DMS53 treated with DMSO at 0.1 percent for 48 hours (cell line): ENCODE results near the gene INCENP.

Experiments
- DNase-seq: peaks from one replicate; lab custom pipeline; 2025; ENCODE audit not compliant: unreplicated experiment; lab: John Stamatoyannopoulos, UW

The INCENP gene

DNA sequence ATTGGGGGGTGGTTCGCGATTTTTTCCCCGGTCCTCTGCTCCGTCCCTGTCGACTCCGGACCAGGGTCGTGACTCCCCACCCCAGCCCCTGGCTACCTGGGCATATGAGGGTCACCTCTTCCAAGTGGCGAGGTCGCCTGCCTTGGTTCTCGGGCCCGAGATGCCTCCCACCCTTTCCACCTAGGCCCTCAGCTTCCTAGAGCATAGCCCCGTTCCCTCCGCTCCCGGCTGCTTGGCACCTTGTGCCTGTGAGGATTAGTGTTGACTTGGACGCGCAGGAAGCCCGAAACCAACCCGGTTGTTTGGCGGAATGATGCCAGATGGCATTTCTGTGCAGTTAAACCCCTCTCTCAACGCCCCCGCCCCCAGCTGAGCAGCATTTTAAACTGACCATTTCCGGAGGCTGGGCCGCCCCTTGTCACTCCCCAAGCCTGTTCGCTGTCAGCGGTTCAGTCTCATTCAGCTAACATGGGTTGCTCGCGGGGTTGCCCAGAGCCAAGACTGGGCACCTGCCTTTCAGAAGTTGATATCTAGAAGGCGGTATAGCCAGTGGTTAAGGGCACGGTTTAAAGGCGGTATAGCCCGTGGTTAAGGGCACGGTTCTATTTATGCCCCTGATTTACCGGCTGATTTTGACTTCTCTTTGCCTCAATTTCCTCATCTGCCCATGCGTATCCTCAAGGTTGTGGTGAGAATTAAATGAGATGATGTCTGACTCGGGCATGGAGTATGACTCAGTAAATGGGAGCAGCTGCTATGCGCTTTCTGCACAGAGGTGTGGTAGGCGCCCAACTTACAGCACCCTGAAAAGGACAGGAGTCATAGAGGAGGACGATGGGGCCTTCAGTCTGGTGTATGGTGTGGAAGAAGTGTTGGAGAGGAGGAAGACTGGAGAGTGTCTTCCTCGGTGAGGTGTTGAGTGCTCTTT is 639 bp downstream of the INCENP start:
- DNase-seq = no peak

DNA sequence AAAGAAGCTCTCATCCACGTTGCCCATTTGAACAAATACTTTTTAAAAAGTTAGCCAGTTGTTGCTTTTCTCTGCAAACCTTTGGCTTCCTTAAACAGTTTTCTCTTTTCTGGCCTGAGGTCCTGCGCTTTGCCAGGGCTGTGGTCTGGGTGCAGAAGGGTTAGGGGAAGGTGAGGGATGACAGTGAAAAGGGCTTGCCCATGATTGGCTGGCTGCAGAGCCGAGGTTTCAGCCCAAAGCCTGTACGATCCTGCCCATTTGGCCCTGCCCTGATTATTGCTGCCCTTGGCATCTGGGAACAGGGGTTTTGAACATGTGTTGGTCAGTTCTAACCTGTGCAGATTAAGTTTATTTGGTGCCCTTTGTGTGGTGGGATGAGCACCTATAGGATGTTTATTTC is 1.5 kb downstream of the INCENP start:
- DNase-seq = no peak

DNA sequence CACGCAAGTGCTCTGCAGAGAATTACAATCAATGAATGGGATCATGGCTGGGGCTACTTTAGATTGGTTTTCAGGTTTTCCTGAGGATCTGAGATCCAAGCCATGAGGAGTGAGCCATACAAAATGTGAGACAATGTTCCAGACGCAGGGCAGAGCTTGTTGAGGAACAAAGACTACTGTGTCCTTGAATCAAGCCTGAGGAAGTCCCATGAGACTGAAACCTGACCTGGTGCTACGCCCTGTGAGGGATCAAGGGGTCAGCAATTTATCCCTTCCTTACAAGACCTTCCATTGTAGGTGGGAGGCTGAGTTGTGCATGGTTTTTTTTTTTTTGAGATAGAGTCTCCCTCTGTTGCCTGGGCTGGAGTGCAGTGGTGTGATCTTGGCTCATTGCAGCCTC is 2.1 kb downstream of the INCENP start:
- no peak for DNase-seq

DNA sequence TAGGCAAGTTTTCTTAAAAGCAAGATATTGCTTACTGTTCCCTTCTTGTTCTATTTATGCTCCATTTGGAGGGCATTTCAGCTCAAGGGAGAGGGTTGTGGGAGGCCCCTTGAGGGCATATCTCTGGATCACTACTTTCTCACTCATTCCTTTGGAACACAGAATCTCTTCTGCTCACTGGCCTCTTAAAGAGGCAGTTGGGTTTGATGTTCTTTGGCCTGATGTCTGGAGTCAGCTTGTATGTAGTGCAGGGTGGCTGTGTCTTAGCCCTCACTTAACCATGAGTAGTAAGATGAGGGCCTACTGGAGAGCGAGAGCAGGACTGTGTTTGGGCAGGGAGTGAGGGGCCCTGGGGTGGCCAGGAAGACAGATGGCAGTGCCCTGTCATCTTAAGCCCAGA is 3.6 kb downstream of the INCENP start:
- DNase-seq = no peak

DNA sequence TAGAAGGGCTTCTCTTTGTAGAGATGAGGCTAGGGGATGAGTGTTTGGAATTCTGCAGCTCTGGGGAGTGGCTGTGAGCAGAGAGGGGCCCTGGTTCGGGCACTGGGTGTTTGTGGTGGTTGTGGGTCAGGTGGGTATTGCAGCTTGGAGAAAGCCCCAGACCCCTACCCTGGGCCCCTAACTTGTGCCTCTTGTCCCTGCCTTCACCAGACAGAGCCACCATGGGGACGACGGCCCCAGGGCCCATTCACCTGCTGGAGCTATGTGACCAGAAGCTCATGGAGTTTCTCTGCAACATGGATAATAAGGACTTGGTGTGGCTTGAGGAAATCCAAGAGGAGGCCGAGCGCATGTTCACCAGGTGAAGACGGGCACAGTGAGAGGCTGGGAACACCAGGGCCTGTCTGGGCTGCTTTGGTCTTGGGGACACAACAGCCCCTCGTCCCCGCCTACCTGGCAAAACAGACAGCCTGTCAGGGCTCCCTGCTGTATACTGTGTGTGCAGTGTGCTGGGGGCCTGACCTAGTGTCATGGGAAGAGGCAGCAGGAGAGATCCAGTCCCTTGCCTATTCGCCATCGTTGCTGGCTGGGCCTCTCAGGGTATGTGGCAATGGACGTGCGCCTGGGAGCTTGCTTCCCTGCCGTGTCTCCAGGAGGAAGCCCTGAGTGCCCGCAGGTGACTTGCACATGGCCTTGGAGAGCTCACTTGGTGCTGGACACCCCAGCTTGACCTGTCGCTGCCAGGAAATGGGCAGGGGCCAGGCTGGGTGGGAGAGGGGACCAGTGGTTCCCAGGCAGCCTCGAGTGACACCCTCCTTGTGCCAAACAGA is 4.3 kb downstream of the INCENP start:
- no peak for DNase-seq

DNA sequence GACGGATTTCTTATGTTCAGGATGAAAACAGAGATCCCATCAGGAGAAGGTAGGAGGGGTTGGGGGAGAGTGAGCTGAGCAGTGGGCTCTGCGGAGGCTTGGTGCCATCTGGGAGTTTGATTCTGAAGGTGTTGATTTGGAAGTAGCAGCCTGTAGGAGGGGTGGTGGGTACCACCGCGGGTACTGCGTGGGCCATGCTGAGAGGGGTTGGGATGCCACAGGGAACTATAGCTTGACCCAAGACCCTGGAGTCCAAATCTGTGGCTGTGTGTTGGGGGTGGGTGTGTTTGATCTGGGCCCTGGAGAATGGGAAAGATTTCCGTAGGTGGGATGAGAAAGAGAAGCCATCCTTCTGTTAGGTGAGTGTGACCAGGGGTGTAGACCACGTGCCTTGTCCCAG is 5.0 kb downstream of the INCENP start:
- no peak for DNase-seq

DNA sequence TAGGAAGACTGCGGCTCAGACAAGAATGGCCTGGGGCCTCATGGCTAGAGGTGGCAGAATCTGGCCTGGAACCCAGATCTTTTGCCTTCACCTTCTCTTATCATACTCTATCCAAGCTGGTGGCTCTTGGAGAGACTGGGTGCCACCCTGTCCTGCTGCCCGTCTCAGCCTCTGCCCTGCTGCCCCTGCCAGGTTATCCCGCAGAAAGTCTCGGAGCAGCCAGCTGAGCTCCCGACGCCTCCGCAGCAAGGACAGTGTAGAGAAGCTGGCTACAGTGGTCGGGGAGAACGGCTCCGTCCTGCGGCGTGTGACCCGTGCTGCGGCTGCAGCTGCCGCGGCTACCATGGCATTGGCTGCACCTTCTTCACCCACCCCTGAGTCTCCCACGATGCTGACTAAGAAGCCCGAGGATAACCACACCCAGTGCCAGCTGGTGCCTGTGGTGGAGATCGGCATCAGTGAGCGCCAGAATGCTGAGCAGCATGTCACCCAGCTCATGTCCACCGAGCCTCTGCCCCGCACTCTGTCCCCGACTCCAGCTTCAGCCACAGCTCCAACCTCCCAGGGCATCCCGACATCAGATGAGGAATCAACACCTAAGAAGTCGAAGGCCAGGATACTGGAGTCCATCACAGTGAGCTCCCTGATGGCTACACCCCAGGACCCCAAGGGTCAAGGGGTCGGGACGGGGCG is 5.9 kb downstream of the INCENP start:
- DNase-seq = no peak

DNA sequence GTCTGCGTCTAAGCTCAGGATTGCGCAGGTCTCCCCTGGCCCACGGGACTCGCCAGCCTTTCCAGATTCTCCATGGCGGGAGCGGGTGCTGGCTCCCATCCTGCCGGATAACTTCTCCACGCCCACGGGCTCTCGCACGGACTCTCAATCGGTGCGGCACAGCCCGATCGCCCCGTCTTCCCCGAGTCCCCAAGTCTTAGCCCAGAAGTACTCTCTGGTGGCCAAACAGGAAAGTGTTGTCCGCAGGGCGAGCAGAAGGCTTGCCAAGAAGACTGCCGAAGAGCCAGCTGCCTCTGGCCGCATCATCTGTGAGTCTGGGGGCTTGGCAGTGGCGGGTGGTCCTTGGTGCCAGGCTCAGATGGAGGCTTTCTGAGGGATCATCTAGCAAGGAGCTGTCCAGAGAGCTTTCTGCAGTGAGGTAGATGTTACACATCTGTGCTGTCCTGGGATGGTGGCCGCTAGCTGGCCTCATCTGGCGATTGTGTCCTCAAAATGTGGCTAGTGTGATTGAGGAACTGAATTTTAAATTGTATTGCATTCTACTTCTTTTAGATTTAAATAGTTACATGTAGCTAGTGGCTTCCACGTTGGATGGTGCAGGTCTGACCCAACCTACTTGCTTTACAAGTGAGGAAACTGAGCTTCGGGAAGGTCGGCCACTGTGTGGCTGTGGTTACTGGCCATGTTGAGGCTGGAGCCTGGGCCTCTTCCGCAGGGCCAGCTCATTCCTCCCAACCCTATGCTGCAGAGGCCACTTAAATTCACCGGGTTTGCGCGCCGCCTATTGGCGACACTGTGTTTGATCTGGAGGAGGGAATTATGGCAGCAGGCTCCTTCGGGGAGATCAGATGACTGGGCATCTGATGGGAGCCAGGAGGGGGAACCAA is 6.7 kb downstream of the INCENP start:
- no peak for DNase-seq

DNA sequence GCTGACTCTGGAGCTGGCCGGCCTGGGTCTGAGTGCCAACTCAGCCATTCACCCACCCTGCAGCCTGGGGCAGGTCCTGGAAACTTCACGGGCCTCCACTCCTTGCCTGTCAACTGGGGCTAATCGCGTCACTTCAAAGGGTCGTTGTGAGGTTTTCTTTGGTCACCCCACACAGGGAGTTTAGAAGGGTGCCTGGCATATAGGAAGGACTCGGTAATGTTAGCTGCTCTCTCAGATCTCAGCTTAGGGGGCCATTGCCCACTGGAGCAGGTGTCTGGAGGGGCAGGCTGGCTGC is 7.3 kb downstream of the INCENP start:
- no peak for DNase-seq

DNA sequence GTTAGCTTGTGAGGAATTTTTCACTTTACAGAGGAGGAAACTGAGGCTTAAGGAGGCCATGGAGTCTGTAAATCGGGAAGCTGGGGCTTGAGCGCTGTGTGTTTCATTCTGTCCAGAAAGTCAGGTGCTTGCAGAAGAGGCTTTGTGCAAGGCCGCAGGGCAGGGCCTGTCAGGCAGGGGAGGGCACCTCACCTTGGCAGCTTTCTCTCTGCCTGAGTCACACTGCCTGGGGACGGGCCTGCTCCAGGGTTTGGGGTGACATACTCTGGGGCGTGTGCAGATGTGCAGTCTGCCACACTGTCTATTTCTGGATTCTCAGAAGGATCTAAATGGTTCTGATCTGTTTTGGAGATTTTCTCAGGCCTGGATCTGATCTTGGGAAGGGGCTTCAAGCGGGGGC is 8.4 kb downstream of the INCENP start:
- DNase-seq = no peak

DNA sequence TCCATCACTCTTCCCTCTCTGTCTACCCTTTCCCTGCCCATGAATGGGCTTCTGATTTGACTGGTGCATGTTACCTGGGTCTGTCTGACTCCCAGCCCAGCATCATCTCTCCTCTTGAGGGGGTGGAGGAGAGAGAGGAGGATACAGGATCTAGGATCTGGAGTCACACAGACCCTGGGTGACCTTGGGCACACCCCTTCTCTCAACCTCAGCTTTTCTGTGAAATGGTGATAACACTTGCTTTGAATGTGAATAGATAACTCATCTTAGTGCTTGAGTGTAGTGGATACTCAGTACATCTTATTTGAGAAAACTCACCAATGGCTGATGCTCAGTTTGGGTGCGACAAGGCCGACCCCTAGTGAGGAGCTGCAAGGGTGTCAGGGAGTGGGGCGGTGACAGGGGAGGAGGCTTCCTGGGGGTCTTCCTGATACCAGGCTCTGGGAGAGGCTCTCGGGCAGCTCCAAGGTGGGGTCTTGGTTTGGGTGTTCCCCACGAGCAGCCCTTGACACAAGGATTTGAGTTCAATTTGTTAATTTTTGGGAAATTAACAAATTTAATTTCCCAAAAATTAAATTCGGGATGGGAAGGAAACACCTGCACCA is 9.0 kb downstream of the INCENP start:
- DNase-seq = no peak

DNA sequence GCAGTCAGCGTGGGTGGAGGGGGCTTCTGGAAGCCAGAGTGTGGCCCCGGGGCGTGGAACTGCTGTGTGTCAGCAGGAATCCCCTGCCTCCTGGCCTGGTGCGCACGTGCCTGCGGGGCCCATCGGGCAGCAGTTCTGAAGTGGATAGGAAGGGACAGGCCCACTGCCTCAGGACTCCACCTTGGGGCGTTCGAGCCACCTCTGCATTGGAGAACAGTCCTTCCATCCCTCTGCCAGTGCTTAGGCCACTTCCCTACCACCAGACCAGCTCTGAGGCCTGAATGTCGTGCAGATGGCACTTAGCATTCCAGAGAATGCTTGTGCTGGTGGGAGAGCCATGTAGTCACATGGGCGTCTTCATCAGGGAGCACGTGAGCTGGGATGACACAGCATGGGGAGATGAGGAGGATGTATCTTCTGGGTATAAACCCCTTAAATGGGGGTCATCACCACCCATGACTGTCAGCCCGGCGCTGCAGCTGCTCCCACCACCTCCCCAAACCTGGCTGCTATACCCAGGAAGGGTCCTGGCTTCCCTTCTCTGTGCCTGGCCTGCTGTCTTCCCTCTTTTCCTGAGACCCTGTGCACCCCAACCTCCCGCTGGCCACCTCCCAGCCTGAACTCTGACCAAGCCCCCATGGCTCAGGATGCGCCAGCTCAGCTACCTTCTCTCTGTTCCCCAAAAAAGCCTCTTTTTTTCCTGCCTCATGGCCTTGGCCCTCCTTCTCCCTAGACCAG is 9.7 kb downstream of the INCENP start:
- no peak for DNase-seq

DNA sequence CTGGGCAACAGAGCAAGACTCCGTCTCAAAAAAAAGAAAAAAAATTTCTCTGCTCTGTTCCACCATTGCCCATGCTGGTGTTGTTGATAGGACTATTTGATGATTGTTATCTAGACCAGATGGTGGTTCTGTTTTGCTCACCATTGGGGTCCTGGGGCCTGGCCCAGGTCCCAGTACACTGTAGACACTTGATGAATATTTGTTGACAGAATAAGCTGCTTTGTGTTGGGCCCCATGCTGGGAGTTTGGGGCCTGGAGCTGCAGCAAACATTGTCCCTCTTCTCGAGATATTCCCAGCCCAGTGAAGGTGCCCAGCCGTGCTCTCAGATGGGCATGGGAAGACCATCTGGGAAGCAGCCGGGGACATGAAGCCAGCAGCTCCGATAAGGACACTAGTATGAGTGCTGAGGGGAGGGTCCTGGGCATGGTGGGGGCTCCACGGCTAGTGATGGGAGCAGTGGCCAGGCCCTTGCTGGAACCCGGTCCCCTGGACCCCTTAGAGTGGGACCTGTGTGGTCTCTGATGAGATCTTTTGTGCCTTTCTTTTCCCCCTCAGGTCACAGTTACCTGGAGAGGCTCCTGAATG is 13.6 kb downstream of the INCENP start:
- no peak for DNase-seq

DNA sequence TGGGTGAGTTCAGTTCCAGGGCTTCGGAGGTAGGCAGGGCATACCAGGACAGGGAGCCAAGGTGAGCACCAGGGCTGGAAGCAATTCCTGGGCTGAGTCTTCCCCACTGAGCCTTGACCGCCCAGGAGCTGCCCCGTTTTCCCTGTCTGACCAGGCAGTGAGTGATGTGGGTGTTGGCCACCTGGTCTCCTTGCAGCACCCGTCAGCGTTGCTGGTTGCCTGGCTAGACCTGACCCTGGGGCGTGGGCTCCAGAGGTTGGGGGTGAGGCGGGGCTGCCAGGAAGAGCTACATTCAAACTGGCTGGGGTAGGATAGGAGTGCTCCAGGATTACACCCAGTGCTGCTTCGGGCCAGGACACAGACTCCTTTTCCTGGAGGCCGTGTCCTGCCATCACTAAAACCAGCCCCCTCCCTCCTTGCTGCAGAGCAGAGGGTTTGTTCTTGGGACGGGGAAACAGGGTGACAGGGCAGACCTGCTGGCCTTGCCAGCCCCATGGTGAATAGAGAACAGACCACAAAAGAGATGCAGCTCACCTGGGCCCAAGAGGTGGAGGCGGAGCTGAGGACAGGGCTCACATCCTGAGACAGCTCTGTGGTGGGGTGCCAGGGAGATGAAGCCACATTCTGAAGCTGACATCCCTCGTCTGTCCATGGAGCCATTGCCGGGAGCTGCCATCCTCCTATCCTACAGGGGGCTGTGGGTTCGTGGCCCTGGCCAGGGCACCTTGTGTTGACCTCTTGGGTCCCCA is 14.2 kb downstream of the INCENP start:
- DNase-seq = no peak

DNA sequence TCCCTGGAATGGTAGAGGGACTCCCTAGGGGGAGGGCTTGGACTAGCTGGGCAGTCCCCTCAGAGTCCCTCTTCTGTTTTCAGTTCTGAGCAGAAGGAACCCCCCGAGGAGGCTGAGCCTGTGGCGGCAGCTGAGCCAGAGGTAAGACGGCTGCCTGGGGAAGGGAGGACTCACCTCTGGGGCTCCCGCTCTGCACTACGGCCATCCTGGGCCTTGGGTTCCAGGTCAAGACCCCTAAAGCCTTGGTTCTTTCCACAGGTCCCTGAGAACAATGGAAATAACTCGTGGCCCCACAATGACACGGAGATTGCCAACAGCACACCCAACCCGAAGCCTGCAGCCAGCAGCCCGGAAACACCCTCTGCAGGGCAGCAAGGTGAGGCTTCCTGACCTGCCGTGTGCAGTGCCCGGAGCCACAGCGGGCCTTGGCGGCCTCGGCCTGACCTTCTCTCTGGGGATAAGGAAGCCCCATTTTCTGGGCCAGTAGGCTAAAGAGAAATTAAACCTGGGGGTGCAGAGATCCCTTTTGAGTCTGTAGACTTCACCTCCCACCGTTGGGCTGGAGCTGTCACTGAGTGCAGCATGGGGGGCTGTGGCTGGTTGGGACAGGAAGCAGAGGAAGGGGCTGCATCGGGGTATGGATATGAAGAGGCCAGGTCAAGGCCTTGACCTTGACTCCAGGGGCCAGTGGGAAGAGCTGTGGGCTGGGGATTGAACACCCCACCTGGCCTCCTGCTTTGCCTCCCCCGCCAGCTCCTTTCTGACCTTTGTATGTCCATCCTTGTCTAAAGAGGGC is 15.0 kb downstream of the INCENP start:
- no peak for DNase-seq

DNA sequence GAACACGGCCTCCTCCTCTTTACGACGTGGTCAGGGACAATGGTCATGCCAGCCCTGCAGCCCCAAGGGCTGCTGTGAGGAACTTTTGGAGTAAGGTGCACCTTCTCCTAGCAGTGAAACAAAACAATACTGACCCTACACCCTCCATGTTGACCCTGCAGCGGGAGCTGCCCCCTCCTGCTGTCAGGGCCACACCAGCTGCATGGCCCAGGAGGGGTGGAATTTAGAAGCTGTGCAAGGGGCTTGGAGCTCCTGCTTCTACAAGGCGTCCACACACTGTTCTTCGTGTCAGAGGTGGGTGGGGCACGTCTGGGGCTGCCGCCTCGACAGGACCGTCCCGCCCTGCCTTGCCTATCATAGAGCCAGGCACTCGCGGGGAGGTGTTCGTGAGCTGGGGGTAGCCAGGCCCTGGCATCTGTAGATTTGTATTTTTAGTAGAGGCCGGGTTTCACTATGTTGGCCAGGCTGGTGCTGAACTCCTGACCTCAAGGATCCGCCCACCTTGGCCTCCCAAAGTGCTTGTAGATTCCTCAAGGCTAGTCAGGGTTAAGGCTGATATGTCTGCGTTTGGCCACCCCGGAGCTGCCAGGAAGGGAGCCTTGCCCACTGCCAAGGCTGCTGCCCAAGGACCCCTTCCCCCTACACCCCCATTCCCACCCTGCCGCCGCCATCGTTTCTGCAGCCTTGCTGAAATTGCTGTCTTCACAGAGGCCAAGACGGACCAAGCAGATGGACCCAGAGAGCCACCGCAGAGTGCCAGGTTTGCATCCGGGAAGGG is 15.9 kb downstream of the INCENP start:
- no peak for DNase-seq
